ENCODE results near the gene BNIP2. TPM values are rescaled to one million over a fixed set of nuclear protein-coding genes. Genes with fewer than 3 reads are reported as not detected.
"Not testable (repeated sequence)": the region's sequence is repeated elsewhere in the genome, so short reads cannot be mapped to it uniquely, and the experiment has no call there.

BNIP2 gene
- total RNA-seq, 2 donors from 2014 or later = 81.6 to 110 TPM

- DNase-seq (ENCODE audit: low spot score) = no peak
- intact Hi-C loops (cut with DNase I) = no loop called here
Measured at GRCh38 chr15:59647085-59647484, 42.0 kb downstream of the BNIP2 start.

- no peak for DNase-seq (ENCODE audit: low spot score)
- intact Hi-C loops (cut with DNase I) = no loop called here
Measured at GRCh38 chr15:59646277-59646676, 42.8 kb downstream of the BNIP2 start.

GRCh38 chr15:59645812-59646211 is 43.3 kb downstream of the BNIP2 start:
- intact Hi-C loops (cut with DNase I); DNase-seq (ENCODE audit: low spot score): not testable (repeated sequence)

- no peak for DNase-seq (ENCODE audit: low spot score)
Measured at GRCh38 chr15:59644756-59645155, 44.4 kb downstream of the BNIP2 start.

GRCh38 chr15:59642351-59642750 is 46.8 kb downstream of the BNIP2 start:
- no peak for DNase-seq (ENCODE audit: low spot score)
- intact Hi-C loops (cut with DNase I) = no loop called here

More at GRCh38 chr15:59644756-59645155, 44.4 kb downstream of the BNIP2 start:
- intact Hi-C loops (cut with DNase I) = no loop called here

GRCh38 chr15:59637507-59637906 is 51.6 kb downstream of the BNIP2 start:
- DNase-seq (ENCODE audit: low spot score); intact Hi-C loops (cut with DNase I): not testable (repeated sequence)

GRCh38 chr15:59636184-59636583 is 52.9 kb downstream of the BNIP2 start:
- intact Hi-C loops (cut with DNase I) = no loop called here
- no peak for DNase-seq (ENCODE audit: low spot score)

GRCh38 chr15:59632714-59633113 is 56.4 kb downstream of the BNIP2 start:
- intact Hi-C loops (cut with DNase I) = no loop called here
- DNase-seq (ENCODE audit: low spot score) = no peak

GRCh38 chr15:59622289-59622688 is 66.8 kb downstream of the BNIP2 start:
- no peak for DNase-seq (ENCODE audit: low spot score)
- intact Hi-C loops (cut with DNase I) = no loop called here

GRCh38 chr15:59618406-59618805 is 70.7 kb downstream of the BNIP2 start:
- no peak for DNase-seq (ENCODE audit: low spot score)
- intact Hi-C loops (cut with DNase I) = no loop called here

GRCh38 chr15:59616379-59616778 is 72.7 kb downstream of the BNIP2 start:
- intact Hi-C loops (cut with DNase I) = no loop called here

GRCh38 chr15:59615661-59616060 is 73.5 kb downstream of the BNIP2 start:
- DNase-seq (ENCODE audit: low spot score) = no peak
- intact Hi-C loops (cut with DNase I) = no loop called here

More at GRCh38 chr15:59616379-59616778, 72.7 kb downstream of the BNIP2 start:
- DNase-seq (ENCODE audit: low spot score) = no peak

- intact Hi-C loops (cut with DNase I) = no loop called here
- DNase-seq (ENCODE audit: low spot score) = no peak
Measured at GRCh38 chr15:59614153-59614552, 75.0 kb downstream of the BNIP2 start.

GRCh38 chr15:59611276-59612260 is 77.6 kb downstream of the BNIP2 start, which contains the start of gene GCNT3:
Gene GCNT3 (plus strand): TSS chr15:59611783. CDS start chr15:59618239, 6,456 bp downstream.
- intact Hi-C loops (cut with DNase I) = no loop called here

GRCh38 chr15:59609730-59610712 is 79.1 kb downstream of the BNIP2 start:
- no peak for DNase-seq (ENCODE audit: low spot score)
- intact Hi-C loops (cut with DNase I) = no loop called here

More at GRCh38 chr15:59611276-59612260, 77.6 kb downstream of the BNIP2 start, which contains the start of gene GCNT3:
- DNase-seq (ENCODE audit: low spot score) = no peak

Other genes with a start within 250 kb of the BNIP2 start
- gene GCNT3, start 77.5 kb downstream of the BNIP2 start, total RNA-seq = not detected
- 10 to 100 TPM; 91.1 to 98.2 TPM for gene GTF2A2, start 31.8 kb downstream of the BNIP2 start, total RNA-seq

Measured in posterior vena cava (tissue), 2 donors.